Endodermal cell (in vitro differentiated cells): Measurements from ENCODE around the gene GRK6. TPM values are rescaled to one million over a fixed set of nuclear protein-coding genes. Genes with fewer than 3 reads are reported as not detected.
"Not testable (repeated sequence)": the region's sequence is repeated elsewhere in the genome, so short reads cannot be mapped to it uniquely, and the experiment has no call there.

ENCODE experiments used
- DNase-seq: peaks from one replicate; pipeline ENCODE4 v3.0.0-alpha.2; 2017
- H3K27ac ChIP-seq: 2 replicates; pipeline ENCODE4 v1.5.1; 2013; ENCODE audit warnings: mild to moderate bottlenecking, low read depth, low read length, moderate library complexity
- H3K27me3 ChIP-seq: 2 replicates; pipeline ENCODE4 v1.6.1; 2013; ENCODE audit warnings: mild to moderate bottlenecking, low read length, moderate library complexity; ENCODE audit not compliant: insufficient read depth, control insufficient read depth, poor library complexity, severe bottlenecking
- H3K36me3 ChIP-seq: 2 replicates; pipeline ENCODE4 v1.7.0; 2013; ENCODE audit warnings: mild to moderate bottlenecking, low read length, moderate library complexity; ENCODE audit not compliant: control insufficient read depth, insufficient read depth
- H3K4me1 ChIP-seq: one replicate; pipeline ENCODE4 v1.7.0; 2013; ENCODE audit warnings: low read length; ENCODE audit not compliant: control insufficient read depth, insufficient read depth
- H3K4me3 ChIP-seq: 2 replicates; pipeline ENCODE4 v1.5.1; 2013; ENCODE audit warnings: mild to moderate bottlenecking, low read length, moderate library complexity
- H3K9ac ChIP-seq: 2 replicates; pipeline ENCODE4 v1.6.1; 2013; ENCODE audit warnings: mild to moderate bottlenecking, low read length, moderate library complexity; ENCODE audit not compliant: poor library complexity, severe bottlenecking; ENCODE audit errors: extremely low read depth
- H3K9me3 ChIP-seq: 2 replicates; pipeline ENCODE4 v1.6.1; 2013; ENCODE audit warnings: mild to moderate bottlenecking, low read length, moderate library complexity; ENCODE audit not compliant: control insufficient read depth
- H3K27ac Mint-ChIP-seq: 2 replicates; pipeline ENCODE4 v1.8.0; 2020; ENCODE audit warnings: mixed read lengths
- H3K27me3 Mint-ChIP-seq: 2 replicates; pipeline ENCODE4 v1.8.0; 2021; ENCODE audit warnings: mild to moderate bottlenecking, mixed read lengths; ENCODE audit not compliant: insufficient read depth
- H3K36me3 Mint-ChIP-seq: 2 replicates; pipeline ENCODE4 v1.8.0; 2020; ENCODE audit warnings: low read depth, mixed read lengths
- H3K4me1 Mint-ChIP-seq: 2 replicates; pipeline ENCODE4 v1.8.0; 2020; ENCODE audit warnings: mixed read lengths
- H3K4me3 Mint-ChIP-seq: 2 replicates; pipeline ENCODE4 v1.8.0; 2020; ENCODE audit warnings: mild to moderate bottlenecking, moderate library complexity, mixed read lengths
- H3K9me3 Mint-ChIP-seq: 2 replicates; pipeline ENCODE4 v1.8.0; 2020; ENCODE audit warnings: mild to moderate bottlenecking, mixed read lengths
- WGBS, 2 experiments: methylation state at CpG; one replicate each; pipeline versions ENCODE4 v1.1.5 to v1.1.7; 2013; ENCODE audit warnings: missing lambda C conversion rate in 2 of 2, mixed read lengths in 1 of 2; ENCODE audit not compliant: insufficient coverage in 1 of 2, insufficient read length in 1 of 2; 5-methylcytosine and 5-hydroxymethylcytosine counted together
- total RNA-seq, 2 donors: library from RNA; stranded (reverse); fragmentation: NEBNext Ultra II Directional in 1 of 2; extraction: Animal tissue kit (Norgen Biotek cat#: 25700) in 1 of 2; gene quantifications; 2 replicates in 1 of 2; 3 replicates in 1 of 2; pipeline ENCODE4 v1.2.1, GENCODE V29; 2021
- TF ChIP-seq, protein P1 (sequence below): fragments of 200-600 bp; sonication (generic); conservative IDR thresholded peaks from 2 replicates; pipeline ENCODE4 v1.5.0; 2021; ENCODE audit warnings: antibody characterized with exemption, mild to moderate bottlenecking

Gene GRK6
- total RNA-seq, 2 donors from 2014 or later = 51.6 to 66.8 TPM

DNA sequence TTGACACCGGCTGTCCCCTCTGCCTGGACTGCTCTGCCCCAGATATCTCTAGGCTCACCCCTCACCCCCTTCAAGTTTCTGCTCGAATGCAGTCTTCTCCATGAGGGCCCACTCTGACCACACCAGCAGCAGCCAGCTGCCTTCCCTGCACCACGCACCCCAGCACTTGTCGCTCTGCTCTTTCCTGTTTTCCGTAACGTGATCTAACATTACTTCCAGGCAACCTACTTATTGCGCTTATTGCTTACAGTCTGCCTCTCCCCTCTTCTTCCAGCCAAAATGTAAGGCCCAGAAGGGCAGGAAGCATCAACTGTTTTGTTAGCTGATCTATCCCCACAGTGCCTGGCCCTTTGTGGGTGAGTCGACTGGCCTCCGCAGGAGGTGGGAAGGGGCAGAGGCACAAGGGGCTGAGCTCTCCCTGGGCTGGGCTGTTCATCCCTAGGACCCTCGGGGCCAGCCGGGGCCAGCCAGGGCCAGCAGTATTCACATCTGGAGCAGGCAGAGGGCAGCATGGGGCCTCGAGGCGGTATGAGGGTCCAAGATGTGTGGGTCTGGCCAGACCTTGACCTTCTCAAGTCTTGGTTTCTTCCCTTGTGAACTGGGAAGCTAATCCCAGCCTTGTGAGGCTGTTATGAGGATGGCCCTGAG, 58.5 kb downstream of the GRK6 start:
- Mint-ChIP-seq H3K9me3 (no peaks in the 10 kb centered on the region), H3K4me3 (no peak overlapping the region), H3K36me3 (peaks cover 70% of the 10 kb centered on the region), H3K27ac (peak overlapping the region; percentile 15), H3K27me3 (no peaks in the 10 kb centered on the region), H3K4me1 (no peaks in the 10 kb centered on the region)
- 82 to 83% methylated on average over 11 to 13 of the region's 13 CpGs for WGBS, 2 experiments
- peak; percentile 68 for DNase-seq
- Histone ChIP-seq H3K4me3 (no peak overlapping the region), H3K36me3 (peaks cover 80% of the 10 kb centered on the region), H3K4me1 (no peaks in the 10 kb centered on the region), H3K9me3 (no peaks in the 10 kb centered on the region), H3K27me3 (no peaks in the 10 kb centered on the region), H3K9ac (no peak overlapping the region), H3K27ac (peak overlapping the region; percentile 60)
- TF ChIP-seq, protein P1, sequence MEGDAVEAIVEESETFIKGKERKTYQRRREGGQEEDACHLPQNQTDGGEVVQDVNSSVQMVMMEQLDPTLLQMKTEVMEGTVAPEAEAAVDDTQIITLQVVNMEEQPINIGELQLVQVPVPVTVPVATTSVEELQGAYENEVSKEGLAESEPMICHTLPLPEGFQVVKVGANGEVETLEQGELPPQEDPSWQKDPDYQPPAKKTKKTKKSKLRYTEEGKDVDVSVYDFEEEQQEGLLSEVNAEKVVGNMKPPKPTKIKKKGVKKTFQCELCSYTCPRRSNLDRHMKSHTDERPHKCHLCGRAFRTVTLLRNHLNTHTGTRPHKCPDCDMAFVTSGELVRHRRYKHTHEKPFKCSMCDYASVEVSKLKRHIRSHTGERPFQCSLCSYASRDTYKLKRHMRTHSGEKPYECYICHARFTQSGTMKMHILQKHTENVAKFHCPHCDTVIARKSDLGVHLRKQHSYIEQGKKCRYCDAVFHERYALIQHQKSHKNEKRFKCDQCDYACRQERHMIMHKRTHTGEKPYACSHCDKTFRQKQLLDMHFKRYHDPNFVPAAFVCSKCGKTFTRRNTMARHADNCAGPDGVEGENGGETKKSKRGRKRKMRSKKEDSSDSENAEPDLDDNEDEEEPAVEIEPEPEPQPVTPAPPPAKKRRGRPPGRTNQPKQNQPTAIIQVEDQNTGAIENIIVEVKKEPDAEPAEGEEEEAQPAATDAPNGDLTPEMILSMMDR = no peak

DNA sequence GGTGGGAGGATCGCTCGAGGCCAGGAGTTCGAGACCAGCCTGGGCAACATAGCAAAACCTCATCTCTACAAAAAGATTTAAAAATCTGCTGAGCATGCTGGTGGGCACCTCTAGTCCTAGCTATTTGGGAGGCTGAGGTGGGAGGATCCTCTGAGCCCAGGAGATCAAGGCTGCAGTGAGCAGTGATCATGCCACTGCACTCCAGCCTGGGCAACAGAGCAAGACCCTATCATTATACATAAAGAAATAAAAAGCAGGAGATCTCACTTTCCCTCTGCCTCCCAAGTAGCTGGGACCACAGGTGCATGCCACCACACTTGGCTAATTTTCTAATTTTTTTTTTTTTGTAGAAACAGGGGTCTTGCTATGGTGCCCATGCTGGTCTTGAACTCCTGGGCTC, 59.3 kb downstream of the GRK6 start:
- H3K27ac Mint-ChIP-seq, H3K9ac ChIP-seq, H3K27me3 Mint-ChIP-seq, H3K9me3 Mint-ChIP-seq, H3K27me3 ChIP-seq, H3K27ac ChIP-seq, DNase-seq, H3K4me3 Mint-ChIP-seq, H3K4me3 ChIP-seq, H3K4me1 Mint-ChIP-seq, H3K9me3 ChIP-seq, H3K4me1 ChIP-seq: not testable (repeated sequence)
- H3K36me3 Mint-ChIP-seq = peaks cover 74% of the 10 kb centered on the region
- H3K36me3 ChIP-seq = peaks cover 87% of the 10 kb centered on the region
- WGBS, 2 experiments = 94 to 100% methylated on average over 3 of the region's 3 CpGs

DNA sequence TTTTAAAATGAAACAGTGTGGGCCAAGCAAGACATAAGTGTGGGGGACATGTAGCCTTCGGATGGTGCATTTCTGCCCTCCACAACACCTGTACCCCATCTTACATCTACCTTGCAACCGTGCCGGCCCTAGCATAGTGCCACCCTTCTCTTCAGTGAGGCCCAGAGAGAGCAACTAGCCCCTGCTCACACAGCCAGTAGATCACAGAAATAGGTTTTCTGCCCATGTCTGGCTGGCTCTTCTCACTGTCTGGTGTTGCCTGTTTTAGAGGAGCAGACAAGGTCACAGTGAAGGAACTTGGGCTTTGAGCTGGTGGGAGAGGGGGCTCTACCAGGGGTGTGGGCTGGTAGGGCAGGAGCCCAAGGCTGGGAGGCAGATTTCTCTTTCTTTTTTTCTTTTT, 59.8 kb downstream of the GRK6 start:
- Histone ChIP-seq H3K9ac (no peak overlapping the region), H3K9me3 (no peaks in the 10 kb centered on the region), H3K4me3 (no peak overlapping the region), H3K27me3 (no peaks in the 10 kb centered on the region), H3K36me3 (peaks cover 92% of the 10 kb centered on the region), H3K27ac (no peak overlapping the region), H3K4me1 (no peaks in the 10 kb centered on the region)
- Mint-ChIP-seq H3K9me3 (no peaks in the 10 kb centered on the region), H3K27ac (no peak overlapping the region), H3K4me1 (peaks cover 2% of the 10 kb centered on the region), H3K27me3 (no peaks in the 10 kb centered on the region), H3K4me3 (no peak overlapping the region), H3K36me3 (peaks cover 77% of the 10 kb centered on the region)
- 94 to 100% methylated on average over 1 to 3 of the region's 3 CpGs for WGBS, 2 experiments
- TF ChIP-seq, protein P1 = no peak
- DNase-seq = no peak

DNA sequence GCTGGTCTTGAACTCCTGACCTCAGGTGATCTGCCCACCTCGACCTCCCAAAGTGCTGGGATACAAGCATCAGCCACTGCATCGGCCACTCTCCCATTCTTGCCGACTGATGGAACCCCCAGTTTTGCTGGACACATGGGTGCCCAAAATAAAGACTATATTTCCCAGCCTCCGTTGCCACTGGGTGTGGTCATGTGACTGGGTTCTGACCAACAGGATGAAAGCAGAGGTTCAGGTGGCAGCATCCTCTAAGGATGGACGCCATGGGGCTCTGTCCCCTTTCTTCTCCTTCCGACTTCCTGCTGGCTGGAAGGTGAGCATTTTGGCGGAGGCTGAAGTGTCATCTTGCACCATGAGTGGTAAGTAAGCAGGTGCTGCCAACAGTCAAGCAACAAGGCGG, 60.7 kb downstream of the GRK6 start:
- no peaks in the 10 kb centered on the region for H3K27me3 Mint-ChIP-seq
- Histone ChIP-seq H3K9ac (no peak overlapping the region), H3K9me3 (no peaks in the 10 kb centered on the region), H3K27me3 (no peaks in the 10 kb centered on the region), H3K36me3 (peaks cover 86% of the 10 kb centered on the region), H3K4me1 (no peaks in the 10 kb centered on the region), H3K4me3 (no peak overlapping the region), H3K27ac (no peak overlapping the region)
- H3K4me3 Mint-ChIP-seq = no peak overlapping the region
- TF ChIP-seq, protein P1 = no peak
- DNase-seq = no peak
- peaks cover 4% of the 10 kb centered on the region for H3K4me1 Mint-ChIP-seq
- H3K27ac Mint-ChIP-seq = no peak overlapping the region
- 96 to 100% methylated on average over 5 to 8 of the region's 8 CpGs for WGBS, 2 experiments
- H3K36me3 Mint-ChIP-seq = peaks cover 73% of the 10 kb centered on the region
- H3K9me3 Mint-ChIP-seq = no peaks in the 10 kb centered on the region
